GM12878 (cell line): ENCODE data around the gene RASSF4. TPM values are rescaled to one million over a fixed set of nuclear protein-coding genes. Genes with fewer than 3 reads are reported as not detected.

ENCODE experiments used
- ATAC-seq: fragments of 200-7000 bp; cut with Tn5 transposase; 3 replicates; pipeline ENCODE4 v1.9.1; 2020; ENCODE audit warnings: mild to moderate bottlenecking, moderate library complexity
- BruUV-seq: library from RNA; stranded (reverse); fragments of 400-500 nt; replicated peaks from 2 replicates; lab custom pipeline; 2021; lab: Mats Ljungman, UMichigan
- CTCF ChIA-PET: fragments of 300-600 bp; sonication (Branson Sonifier 250); formaldehyde crosslinking; extraction: SDS; loops from one replicate; lab custom pipeline; 2021; ENCODE audit warnings: inconsistent platforms; lab: Yijun Ruan, JAX
- POLR2A ChIA-PET: fragments of 350-600 bp; formaldehyde crosslinking; extraction: SDS; loops from one replicate; lab custom pipeline; 2021; ENCODE audit warnings: inconsistent platforms; lab: Charles Lee
- RAD21 ChIA-PET: fragments of 300-600 bp; sonication (Branson Sonifier 250); formaldehyde crosslinking; loops from one replicate; lab custom pipeline; 2023; ENCODE audit warnings: antibody characterized with exemption; ENCODE audit not compliant: unreplicated experiment; lab: Charles Lee
- SMC1A ChIA-PET: fragments of 300-600 bp; sonication (Branson Sonifier 250); formaldehyde crosslinking; loops from one replicate; lab custom pipeline; 2023; ENCODE audit not compliant: unreplicated experiment, uncharacterized antibody; lab: Charles Lee
- DNase-seq: peaks from one replicate; pipeline ENCODE4 v3.0.0-alpha.2; 2011; ENCODE audit warnings: low read depth, low spot score
- FAIRE-seq: peaks from 3 replicates; lab custom pipeline; 2011; peaks lifted over from hg19 to GRCh38; lab: Jason Lieb, UNC
- H2AFZ ChIP-seq: 2 replicates; pipeline ENCODE4 v1.6.0; 2011; ENCODE audit warnings: low read depth, low read length, control low read depth; ENCODE audit not compliant: control insufficient read depth
- H3K27ac ChIP-seq: 2 replicates; pipeline ENCODE4 v1.5.1; 2011; ENCODE audit warnings: control low read depth; ENCODE audit not compliant: control insufficient read depth, insufficient read depth
- H3K27me3 ChIP-seq, 2 experiments: replicated peaks in 1 of 2; 2 replicates each; pipeline versions ENCODE4 v1.6.0 to v1.6.1; 2011; ENCODE audit warnings: low read length in 1 of 2; ENCODE audit not compliant: control insufficient read depth in 2 of 2, insufficient read depth in 2 of 2
- H3K36me3 ChIP-seq, 2 experiments: 2 replicates each; pipeline ENCODE4 v1.5.1; 2011; ENCODE audit warnings: low read length in 1 of 2; ENCODE audit not compliant: control insufficient read depth in 2 of 2, insufficient read depth in 2 of 2
- H3K4me1 ChIP-seq: 2 replicates; pipeline ENCODE4 v1.6.1; 2011; ENCODE audit warnings: mild to moderate bottlenecking, low read length, moderate library complexity, mixed read lengths; ENCODE audit not compliant: control insufficient read depth, insufficient read depth
- H3K4me2 ChIP-seq: 2 replicates; pipeline ENCODE4 v1.6.0; 2011; ENCODE audit warnings: control low read depth; ENCODE audit not compliant: control insufficient read depth, insufficient read depth
- H3K4me3 ChIP-seq: fragments of 200-600 bp; sonication (generic); 2 replicates; pipeline ENCODE4 v1.5.1; 2016
- H3K79me2 ChIP-seq: 2 replicates; pipeline ENCODE4 v1.6.0; 2011; ENCODE audit warnings: low read length; ENCODE audit not compliant: control insufficient read depth, insufficient read depth
- H3K9ac ChIP-seq: 2 replicates; pipeline ENCODE4 v1.8.0; 2011; ENCODE audit warnings: low read length, control low read depth, mixed read lengths; ENCODE audit not compliant: control insufficient read depth, insufficient read depth
- H3K9me3 ChIP-seq: replicated peaks from 3 replicates; pipeline ENCODE4 v1.5.1; 2011; ENCODE audit warnings: mild to moderate bottlenecking, low read length; ENCODE audit not compliant: control insufficient read depth, insufficient read depth
- H4K20me1 ChIP-seq: 2 replicates; pipeline ENCODE4 v1.6.0; 2011; ENCODE audit not compliant: control insufficient read depth, insufficient read depth
- ETV6 ChIP-seq, 2 experiments: fragments of 450-650 bp in 1 of 2; IDR thresholded peaks in 1 of 2; conservative IDR thresholded peaks in 1 of 2; 2 replicates each; pipeline ENCODE4 v1.6.1; 2014; ENCODE audit warnings: antibody characterized with exemption in 1 of 2, borderline replicate concordance in 1 of 2, low read depth in 1 of 2, mild to moderate bottlenecking in 1 of 2, moderate library complexity in 1 of 2
- FOXK2 ChIP-seq: fragments of 450-650 bp; IDR thresholded peaks from 2 replicates; pipeline ENCODE4 v1.6.1; 2017; ENCODE audit warnings: mild to moderate bottlenecking, moderate library complexity
- GATAD2B ChIP-seq: fragments of 450-650 bp; conservative IDR thresholded peaks from 2 replicates; pipeline ENCODE4 v1.6.1; 2017; ENCODE audit warnings: low read depth, mild to moderate bottlenecking, moderate library complexity
- HDAC2 ChIP-seq: fragments of 200-600 bp; sonication (generic); IDR thresholded peaks from 2 replicates; pipeline ENCODE4 v1.6.1; 2017
- NFYB ChIP-seq: IDR thresholded peaks from 2 replicates; pipeline ENCODE4 v1.6.1; 2011; ENCODE audit warnings: low read depth, mild to moderate bottlenecking, low read length, improper control_type of control experiment, moderate library complexity; ENCODE audit not compliant: insufficient read depth
- STAT3 ChIP-seq: IDR thresholded peaks from 2 replicates; pipeline ENCODE4 v1.6.1; 2011; ENCODE audit warnings: low read depth, low read length, improper control_type of control experiment
- WGBS: methylation state at CpG from one replicate; pipeline ENCODE4 v1.1.6; 2016; ENCODE audit warnings: low lambda C conversion rate; ENCODE audit not compliant: insufficient replicate concordance, insufficient coverage; ENCODE audit errors: missing lambda C conversion rate; 5-methylcytosine and 5-hydroxymethylcytosine counted together
- in situ Hi-C: fragments of 300-500 bp; cut with MboI; formaldehyde crosslinking; loops from 9 replicates; pipeline ENCODE4 v1.14.3; 2018; ENCODE audit warnings: mixed read lengths
- intact Hi-C: fragments of 100-400 bp; cut with micrococcal nuclease; formaldehyde crosslinking; loops from one replicate; pipeline ENCODE4 v1.14.2; 2022; ENCODE audit not compliant: unreplicated experiment
- polyA plus RNA-seq, 11 experiments: library from polyadenylated mRNA; depleted of rRNA in 4 of 11; unstranded in 6 of 11; stranded (reverse) in 5 of 11; fragments of >200 nt; fragmentation: Nextera tagmentation in 4 of 11; fragmentation: Illumina TruSeq in 1 of 11; extraction: Ambion mirVana in 4 of 11; extraction: Trizol in 1 of 11; gene quantifications; 1 replicate in 1 of 11; 2 replicates in 10 of 11; pipeline versions ENCODE4 v1.2.1 to v1.2.3, GENCODE V29; 2011 to 2016; ENCODE audit warnings: inconsistent platforms in 2 of 11, missing spikeins in 2 of 11, low read depth in 1 of 11
- total RNA-seq, 4 experiments: library from RNA; depleted of rRNA in 3 of 4; stranded (reverse); fragments of >200 nt in 3 of 4; fragmentation: Illumina TruSeq in 1 of 4; extraction: Trizol in 1 of 4; gene quantifications; 2 replicates each; pipeline versions ENCODE4 v1.2.1 to v1.2.3, GENCODE V29; 2013 to 2021
- TF ChIP-seq, protein P1 (sequence below): fragments of 450-650 bp; formaldehyde crosslinking; IDR thresholded peaks from 2 replicates; pipeline ENCODE4 v1.4.0; 2020; ENCODE audit warnings: mild to moderate bottlenecking, moderate library complexity

The RASSF4 gene
- total and polyA plus RNA-seq, 10 of the 15 experiments (the other 5 are each of a cell fraction or from before 2014, with no cell fraction given), result 3.7 to 71.1 (median 16.8) TPM

GRCh38 chr10:44949915-44950314 lies 9.7 kb upstream of the RASSF4 start:
- ChIA-PET POLR2A (interaction anchor here (1.4 to 8.5 kb wide), 4 partner anchors 13 to 26 kb away, joined by 4 to 174 read pairs (median 11); partner anchors contain the start of gene RASSF4), RAD21 (interaction anchor here (1.6 to 7.5 kb wide), 5 partner anchors 9 to 24 kb away, joined by 7 to 60 read pairs (median 36); partner anchors contain the start of gene RASSF4)
- in situ Hi-C loops, result loop anchor here (25.0 kb wide), 1 partner anchor 1788 kb away; no protein-coding TSS in a partner anchor

More at GRCh38 chr10:44949915-44950314, 9.7 kb upstream of the RASSF4 start:
- H3K4me3 ChIP-seq, result no peak overlapping the region
- intact Hi-C loops, result loop anchor here (1.0 kb wide), 1 partner anchor 8 kb away; no protein-coding TSS in a partner anchor
- no peaks in the 10 kb centered on the region for H4K20me1 ChIP-seq
- WGBS, result 93% methylated on average over 3 of the region's 3 CpGs
- no peaks in the 10 kb centered on the region for H3K79me2 ChIP-seq
- H3K9ac ChIP-seq, result no peak overlapping the region
- BruUV-seq, result no TSS peak
- no peak for DNase-seq
- ChIA-PET CTCF (interaction anchor here (1.1 to 6.8 kb wide), 7 partner anchors 8 to 30 kb away, joined by 3 to 80 read pairs (median 6); partner anchors contain the start of gene RASSF4), SMC1A (interaction anchor here (1.1 to 8.4 kb wide), 8 partner anchors 9 to 42 kb away, joined by 3 to 147 read pairs (median 8); partner anchors contain the start of genes DEPP1 and RASSF4)
- FAIRE-seq, result no peak
- H2AFZ ChIP-seq, result no peak overlapping the region
- no peak for TF ChIP-seq FOXK2
- TF ChIP-seq STAT3, result no peak
- no peak for TF ChIP-seq NFYB
- TF ChIP-seq, protein P1, sequence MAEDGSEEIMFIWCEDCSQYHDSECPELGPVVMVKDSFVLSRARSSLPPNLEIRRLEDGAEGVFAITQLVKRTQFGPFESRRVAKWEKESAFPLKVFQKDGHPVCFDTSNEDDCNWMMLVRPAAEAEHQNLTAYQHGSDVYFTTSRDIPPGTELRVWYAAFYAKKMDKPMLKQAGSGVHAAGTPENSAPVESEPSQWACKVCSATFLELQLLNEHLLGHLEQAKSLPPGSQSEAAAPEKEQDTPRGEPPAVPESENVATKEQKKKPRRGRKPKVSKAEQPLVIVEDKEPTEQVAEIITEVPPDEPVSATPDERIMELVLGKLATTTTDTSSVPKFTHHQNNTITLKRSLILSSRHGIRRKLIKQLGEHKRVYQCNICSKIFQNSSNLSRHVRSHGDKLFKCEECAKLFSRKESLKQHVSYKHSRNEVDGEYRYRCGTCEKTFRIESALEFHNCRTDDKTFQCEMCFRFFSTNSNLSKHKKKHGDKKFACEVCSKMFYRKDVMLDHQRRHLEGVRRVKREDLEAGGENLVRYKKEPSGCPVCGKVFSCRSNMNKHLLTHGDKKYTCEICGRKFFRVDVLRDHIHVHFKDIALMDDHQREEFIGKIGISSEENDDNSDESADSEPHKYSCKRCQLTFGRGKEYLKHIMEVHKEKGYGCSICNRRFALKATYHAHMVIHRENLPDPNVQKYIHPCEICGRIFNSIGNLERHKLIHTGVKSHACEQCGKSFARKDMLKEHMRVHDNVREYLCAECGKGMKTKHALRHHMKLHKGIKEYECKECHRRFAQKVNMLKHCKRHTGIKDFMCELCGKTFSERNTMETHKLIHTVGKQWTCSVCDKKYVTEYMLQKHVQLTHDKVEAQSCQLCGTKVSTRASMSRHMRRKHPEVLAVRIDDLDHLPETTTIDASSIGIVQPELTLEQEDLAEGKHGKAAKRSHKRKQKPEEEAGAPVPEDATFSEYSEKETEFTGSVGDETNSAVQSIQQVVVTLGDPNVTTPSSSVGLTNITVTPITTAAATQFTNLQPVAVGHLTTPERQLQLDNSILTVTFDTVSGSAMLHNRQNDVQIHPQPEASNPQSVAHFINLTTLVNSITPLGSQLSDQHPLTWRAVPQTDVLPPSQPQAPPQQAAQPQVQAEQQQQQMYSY (CRISPR knock-in tag), result no peak
- TF ChIP-seq ETV6 (conservative IDR thresholded peaks at IDR 0.05 in 1 of 2, IDR thresholded peaks at IDR 0.05 in 1 of 2; ENCODE audit: borderline replicate concordance in 1 of 2, low read depth in 1 of 2), result no peak
- no peak for TF ChIP-seq GATAD2B
- no peak for TF ChIP-seq HDAC2
- no peaks in the 10 kb centered on the region for H3K27me3 ChIP-seq
- H3K27ac ChIP-seq, result peak overlapping the region; percentile 57
- ATAC-seq, result no peak
- peaks cover 51% of the 10 kb centered on the region for H3K4me1 ChIP-seq
- no peak overlapping the region for H3K4me2 ChIP-seq
- H3K36me3 ChIP-seq, result no peaks in the 10 kb centered on the region
- peaks cover 5% of the 10 kb centered on the region for H3K9me3 ChIP-seq
